Measurements from ENCODE around the gene SCT. TPM values are rescaled to one million over a fixed set of nuclear protein-coding genes. Genes with fewer than 3 reads are reported as not detected.

Gene SCT
- total and polyA plus RNA-seq, 4 donors, result not detected

- WGBS, 2 donors, result 68 to 72% methylated on average over 21 to 22 of the region's 22 CpGs
- DNase-seq (no peak), ATAC-seq (ENCODE audit: insufficient read depth, low FRiP score) (no peak)
- H3K9ac ChIP-seq (ENCODE audit: insufficient read depth in 1 of 2, low read length in 2 of 2), result no peak overlapping the region
- no peak overlapping the region for H3K4me3 ChIP-seq
- TF ChIP-seq, protein P1, sequence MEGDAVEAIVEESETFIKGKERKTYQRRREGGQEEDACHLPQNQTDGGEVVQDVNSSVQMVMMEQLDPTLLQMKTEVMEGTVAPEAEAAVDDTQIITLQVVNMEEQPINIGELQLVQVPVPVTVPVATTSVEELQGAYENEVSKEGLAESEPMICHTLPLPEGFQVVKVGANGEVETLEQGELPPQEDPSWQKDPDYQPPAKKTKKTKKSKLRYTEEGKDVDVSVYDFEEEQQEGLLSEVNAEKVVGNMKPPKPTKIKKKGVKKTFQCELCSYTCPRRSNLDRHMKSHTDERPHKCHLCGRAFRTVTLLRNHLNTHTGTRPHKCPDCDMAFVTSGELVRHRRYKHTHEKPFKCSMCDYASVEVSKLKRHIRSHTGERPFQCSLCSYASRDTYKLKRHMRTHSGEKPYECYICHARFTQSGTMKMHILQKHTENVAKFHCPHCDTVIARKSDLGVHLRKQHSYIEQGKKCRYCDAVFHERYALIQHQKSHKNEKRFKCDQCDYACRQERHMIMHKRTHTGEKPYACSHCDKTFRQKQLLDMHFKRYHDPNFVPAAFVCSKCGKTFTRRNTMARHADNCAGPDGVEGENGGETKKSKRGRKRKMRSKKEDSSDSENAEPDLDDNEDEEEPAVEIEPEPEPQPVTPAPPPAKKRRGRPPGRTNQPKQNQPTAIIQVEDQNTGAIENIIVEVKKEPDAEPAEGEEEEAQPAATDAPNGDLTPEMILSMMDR (IDR thresholded peaks at IDR 0.05; ENCODE audit: control extremely low read depth, extremely low read depth), result no peak
- H3K27me3 ChIP-seq (ENCODE audit: control insufficient read depth in 3 of 3, insufficient read depth in 3 of 3, low read length in 2 of 3), result peaks cover 0 to 44% (median 18%) of the 10 kb centered on the region in 3 donors
- peaks cover 0 to 2% (median 0%) of the 10 kb centered on the region in 4 donors for H3K9me3 ChIP-seq (ENCODE audit: control insufficient read depth in 4 of 4, insufficient read depth in 3 of 4, low read length in 3 of 4)
- H3K36me3 ChIP-seq (ENCODE audit: control insufficient read depth in 4 of 4, insufficient read depth in 4 of 4, low read length in 4 of 4), result no peaks in the 10 kb centered on the region
- H3K27ac ChIP-seq (ENCODE audit: low read depth in 1 of 2, low read length in 1 of 2), result no peak overlapping the region
- peaks cover 0 to 15% (median 3%) of the 10 kb centered on the region in 5 donors for H3K4me1 ChIP-seq (ENCODE audit: control insufficient read depth in 5 of 5, insufficient read depth in 5 of 5, low read length in 5 of 5)
These were observed 9.0 kb upstream of the SCT start for GRCh38 chr11:635945-636510.

DNA sequence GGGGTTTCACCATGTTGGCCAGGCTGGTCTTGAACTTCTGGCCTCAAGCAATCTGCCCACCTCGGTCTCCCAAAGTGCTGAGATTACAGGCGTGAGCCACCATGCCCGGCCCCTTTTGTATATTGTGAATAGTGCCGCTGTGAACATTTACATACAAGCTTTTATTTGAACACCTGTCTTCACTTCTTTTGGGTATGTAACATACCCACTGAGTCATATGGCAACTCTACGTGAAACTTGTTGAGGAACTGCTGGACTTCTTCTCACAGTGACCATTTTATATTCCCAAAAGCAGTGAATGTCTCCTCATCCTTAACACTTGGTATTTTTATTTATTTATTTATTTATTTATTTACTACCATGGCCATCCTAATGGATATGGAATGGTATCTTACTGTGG is 3.9 kb upstream of the SCT start:
- no peaks in the 10 kb centered on the region for H3K9me3 ChIP-seq (ENCODE audit: control insufficient read depth in 4 of 4, insufficient read depth in 3 of 4, low read length in 3 of 4)
- H3K27ac ChIP-seq (ENCODE audit: low read depth in 1 of 2, low read length in 1 of 2), result no peak overlapping the region
- ATAC-seq (ENCODE audit: insufficient read depth, low FRiP score) (no peak), DNase-seq (no peak)
- H3K27me3 ChIP-seq (ENCODE audit: control insufficient read depth in 3 of 3, insufficient read depth in 3 of 3, low read length in 2 of 3), result peaks cover 0 to 24% (median 10%) of the 10 kb centered on the region in 3 donors
- 94 to 96% methylated on average over 5 of the region's 5 CpGs for WGBS, 2 donors
- TF ChIP-seq, protein P1 (IDR thresholded peaks at IDR 0.05; ENCODE audit: control extremely low read depth, extremely low read depth), result no peak
- H3K4me1 ChIP-seq (ENCODE audit: control insufficient read depth in 5 of 5, insufficient read depth in 5 of 5, low read length in 5 of 5), result peaks cover 0 to 4% (median 0%) of the 10 kb centered on the region in 5 donors
- no peak overlapping the region for H3K9ac ChIP-seq (ENCODE audit: insufficient read depth in 1 of 2, low read length in 2 of 2)
- no peaks in the 10 kb centered on the region for H3K36me3 ChIP-seq (ENCODE audit: control insufficient read depth in 4 of 4, insufficient read depth in 4 of 4, low read length in 4 of 4)
- H3K4me3 ChIP-seq, result no peak overlapping the region

- Histone ChIP-seq H3K27ac (ENCODE audit: low read depth in 1 of 2, low read length in 1 of 2) (no peak overlapping the region), H3K4me3 (no peak overlapping the region), H3K36me3 (ENCODE audit: control insufficient read depth in 4 of 4, insufficient read depth in 4 of 4, low read length in 4 of 4) (no peaks in the 10 kb centered on the region), H3K4me1 (ENCODE audit: control insufficient read depth in 5 of 5, insufficient read depth in 5 of 5, low read length in 5 of 5) (peaks cover 0 to 4% (median 0%) of the 10 kb centered on the region in 5 donors), H3K9me3 (ENCODE audit: control insufficient read depth in 4 of 4, insufficient read depth in 3 of 4, low read length in 3 of 4) (no peaks in the 10 kb centered on the region), H3K9ac (ENCODE audit: insufficient read depth in 1 of 2, low read length in 2 of 2) (no peak overlapping the region), H3K27me3 (ENCODE audit: control insufficient read depth in 3 of 3, insufficient read depth in 3 of 3, low read length in 2 of 3) (peaks cover 0 to 18% (median 11%) of the 10 kb centered on the region in 3 donors)
- 21 to 46% methylated on average over 10 of the region's 10 CpGs for WGBS, 2 donors
- DNase-seq (no peak), ATAC-seq (ENCODE audit: insufficient read depth, low FRiP score) (no peak)
- TF ChIP-seq, protein P1 (IDR thresholded peaks at IDR 0.05; ENCODE audit: control extremely low read depth, extremely low read depth), result no peak
These were observed 2.2 kb upstream of the SCT start for GRCh38 chr11:629237-629583.

GRCh38 chr11:628056-628455 is 1.1 kb upstream of the SCT start:
- ATAC-seq (ENCODE audit: insufficient read depth, low FRiP score) (no peak), DNase-seq (no peak)
- 93 to 95% methylated on average over 31 of the region's 31 CpGs for WGBS, 2 donors
- Histone ChIP-seq H3K9ac (ENCODE audit: insufficient read depth in 1 of 2, low read length in 2 of 2) (no peak overlapping the region), H3K4me1 (ENCODE audit: control insufficient read depth in 5 of 5, insufficient read depth in 5 of 5, low read length in 5 of 5) (peaks cover 0 to 4% (median 0%) of the 10 kb centered on the region in 5 donors), H3K4me3 (no peak overlapping the region), H3K36me3 (ENCODE audit: control insufficient read depth in 4 of 4, insufficient read depth in 4 of 4, low read length in 4 of 4) (no peaks in the 10 kb centered on the region), H3K27me3 (ENCODE audit: control insufficient read depth in 3 of 3, insufficient read depth in 3 of 3, low read length in 2 of 3) (peaks cover 0 to 18% (median 11%) of the 10 kb centered on the region in 3 donors), H3K27ac (ENCODE audit: low read depth in 1 of 2, low read length in 1 of 2) (no peak overlapping the region), H3K9me3 (ENCODE audit: control insufficient read depth in 4 of 4, insufficient read depth in 3 of 4, low read length in 3 of 4) (no peaks in the 10 kb centered on the region)
- TF ChIP-seq, protein P1 (IDR thresholded peaks at IDR 0.05; ENCODE audit: control extremely low read depth, extremely low read depth), result no peak
